Neural cell (in vitro differentiated cells): Measurements from ENCODE around the gene CDH4.

Source experiments
- EZH2 ChIP-seq: fragments of 200-600, 300-800 bp; shearing (Covaris generic), sonication (generic); IDR thresholded peaks from 2 replicates; pipeline ENCODE4 v1.6.1; 2014; ENCODE audit warnings: antibody characterized with exemption, low read length, borderline replicate concordance, mild to moderate bottlenecking; ENCODE audit not compliant: insufficient read depth, poor library complexity, severe bottlenecking
- MXI1 ChIP-seq: fragments of 450-650 bp; conservative IDR thresholded peaks from 2 replicates; pipeline ENCODE4 v1.6.1; 2014; ENCODE audit warnings: antibody characterized with exemption, mild to moderate bottlenecking; ENCODE audit not compliant: poor library complexity, severe bottlenecking
- POLR2AphosphoS5 ChIP-seq: IDR thresholded peaks from 2 replicates; pipeline ENCODE4 v1.6.1; 2012
- SMC3 ChIP-seq: fragments of 450-650 bp; conservative IDR thresholded peaks from 2 replicates; pipeline ENCODE4 v1.6.1; 2014; ENCODE audit warnings: antibody characterized with exemption, mild to moderate bottlenecking, moderate library complexity; ENCODE audit not compliant: poor library complexity
- TF ChIP-seq, protein P1 (sequence below): fragments of 450-650 bp; IDR thresholded peaks from 2 replicates; pipeline ENCODE4 v1.5.1; 2014; ENCODE audit warnings: antibody characterized with exemption, mild to moderate bottlenecking, moderate library complexity; ENCODE audit not compliant: poor library complexity, severe bottlenecking

DNA sequence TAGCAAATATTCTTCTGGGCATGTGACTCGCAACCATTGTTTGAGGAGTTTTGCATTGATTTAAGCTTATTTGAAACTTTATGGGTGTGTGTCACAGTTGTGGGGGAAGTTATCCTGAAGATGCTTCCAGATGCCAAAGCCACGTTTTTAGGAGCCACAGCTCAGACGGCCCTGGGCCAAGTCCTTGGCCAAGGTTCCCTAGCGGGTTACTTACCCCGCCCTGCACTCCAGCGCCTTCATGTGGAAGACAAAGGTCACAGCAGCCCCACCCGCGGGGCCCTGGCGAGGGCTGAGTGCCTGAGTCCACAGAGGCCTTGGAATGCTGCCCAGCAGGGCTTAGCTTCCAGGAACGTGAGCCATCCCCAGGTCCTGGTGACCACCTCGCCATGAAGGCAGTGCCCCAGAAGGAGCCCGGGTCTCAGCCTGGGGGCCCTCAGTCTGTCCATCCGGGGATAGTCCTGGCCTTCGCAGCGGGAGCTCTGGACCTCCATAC is 308.3 kb downstream of the CDH4 start:
- TF ChIP-seq MXI1 (no peak), SMC3 (no peak), POLR2AphosphoS5 (no peak), EZH2 (no peak)
- TF ChIP-seq, protein P1, sequence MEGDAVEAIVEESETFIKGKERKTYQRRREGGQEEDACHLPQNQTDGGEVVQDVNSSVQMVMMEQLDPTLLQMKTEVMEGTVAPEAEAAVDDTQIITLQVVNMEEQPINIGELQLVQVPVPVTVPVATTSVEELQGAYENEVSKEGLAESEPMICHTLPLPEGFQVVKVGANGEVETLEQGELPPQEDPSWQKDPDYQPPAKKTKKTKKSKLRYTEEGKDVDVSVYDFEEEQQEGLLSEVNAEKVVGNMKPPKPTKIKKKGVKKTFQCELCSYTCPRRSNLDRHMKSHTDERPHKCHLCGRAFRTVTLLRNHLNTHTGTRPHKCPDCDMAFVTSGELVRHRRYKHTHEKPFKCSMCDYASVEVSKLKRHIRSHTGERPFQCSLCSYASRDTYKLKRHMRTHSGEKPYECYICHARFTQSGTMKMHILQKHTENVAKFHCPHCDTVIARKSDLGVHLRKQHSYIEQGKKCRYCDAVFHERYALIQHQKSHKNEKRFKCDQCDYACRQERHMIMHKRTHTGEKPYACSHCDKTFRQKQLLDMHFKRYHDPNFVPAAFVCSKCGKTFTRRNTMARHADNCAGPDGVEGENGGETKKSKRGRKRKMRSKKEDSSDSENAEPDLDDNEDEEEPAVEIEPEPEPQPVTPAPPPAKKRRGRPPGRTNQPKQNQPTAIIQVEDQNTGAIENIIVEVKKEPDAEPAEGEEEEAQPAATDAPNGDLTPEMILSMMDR, result no peak
